K562 (cell line): ENCODE data around the gene BTRC.

Experiments used
- ADNP ChIP-seq: fragments of 200-800 bp; sonication (Bioruptor generic); IDR thresholded peaks from 2 replicates; pipeline ENCODE4 v1.6.1; 2016; ENCODE audit warnings: missing genetic modification characterization, missing compliant biosample characterization
- CTCF ChIP-seq, 3 experiments: IDR thresholded peaks in 2 of 3; conservative IDR thresholded peaks in 1 of 3; 2 replicates each; pipeline ENCODE4 v1.5.1; 2011 to 2012; ENCODE audit warnings: low read length in 3 of 3, mild to moderate bottlenecking in 3 of 3, control low read depth in 2 of 3, improper control_type of control experiment in 1 of 3, inconsistent platforms in 1 of 3, low read depth in 1 of 3, mixed read lengths in 1 of 3, moderate library complexity in 1 of 3; ENCODE audit not compliant: insufficient read depth in 2 of 3
- ETV6 ChIP-seq, 3 experiments: fragments of 150-350 bp in 1 of 3; sonication (generic) in 1 of 3; formaldehyde crosslinking in 1 of 3; IDR thresholded peaks; 2 replicates each; pipeline versions ENCODE4 v1.6.1 to v1.8.0; 2014 to 2022; ENCODE audit warnings: borderline replicate concordance in 2 of 3, low read depth in 2 of 3, antibody characterized with exemption in 1 of 3, low read length in 1 of 3, mild to moderate bottlenecking in 1 of 3, missing genetic modification reagents in 1 of 3
- GABPA ChIP-seq: fragments of 200-800 bp; sonication (Bioruptor generic); conservative IDR thresholded peaks from 2 replicates; pipeline ENCODE4 v1.6.1; 2016; ENCODE audit warnings: low read depth, missing genetic modification characterization, missing compliant biosample characterization
- SRSF9 ChIP-seq: fragments of 200-400 bp; formaldehyde crosslinking; IDR thresholded peaks from 2 replicates; pipeline ENCODE4 v1.6.1; 2017; ENCODE audit warnings: low read depth, low read length, borderline replicate concordance
- ZNF584 ChIP-seq: fragments of 200-800 bp; sonication (Bioruptor generic); IDR thresholded peaks from 2 replicates; pipeline ENCODE4 v1.6.1; 2016; ENCODE audit warnings: low read depth, mild to moderate bottlenecking, missing genetic modification characterization, missing compliant biosample characterization

- TF ChIP-seq GABPA (tag) (no peak), SRSF9 (no peak), ADNP (tag) (no peak), CTCF (IDR thresholded peaks at IDR 0.05 in 2 of 3, conservative IDR thresholded peaks at IDR 0.05 in 1 of 3; ENCODE audit: insufficient read depth in 2 of 3, low read depth in 1 of 3, low read length in 3 of 3) (no peak), ETV6 (IDR thresholded peaks at IDR 0.05; ENCODE audit: borderline replicate concordance in 1 of 2, low read depth in 2 of 2, low read length in 1 of 2) (no peak), ETV6 (CRISPR knock-in tag; IDR thresholded peaks at IDR 0.05; ENCODE audit: borderline replicate concordance) (no peak), ZNF584 (CRISPR knock-in tag) (no peak)
Observed at GRCh38 chr10:101535949-101536348, 182.0 kb downstream of the BTRC start.
